ENCODE measurements around the gene GAS5.

GRCh38 chr1:173903827-173904531, 36.2 kb upstream of the GAS5 start:
- TF ChIP-seq CTCF (IDR thresholded peaks at IDR 0.05 in 4 of 5, conservative IDR thresholded peaks at IDR 0.05 in 1 of 5) (no peak), POLR2A (IDR thresholded peaks at IDR 0.05) (no peak)

All from gastrocnemius medialis (tissue), 4 donors.